GM18907 (cell line): ENCODE results near the gene TIAM1.

Experiments used
- ATAC-seq: cut with Tn5 transposase; IDR thresholded peaks from one replicate; pipeline ENCODE4 v1.9.1; 2021; ENCODE audit warnings: mild to moderate bottlenecking, moderate library complexity; ENCODE audit not compliant: unreplicated experiment

TIAM1 gene

GRCh38 chr21:31354122-31354521, 10.1 kb upstream of the TIAM1 start:
- ATAC-seq, result no peak

DNA sequence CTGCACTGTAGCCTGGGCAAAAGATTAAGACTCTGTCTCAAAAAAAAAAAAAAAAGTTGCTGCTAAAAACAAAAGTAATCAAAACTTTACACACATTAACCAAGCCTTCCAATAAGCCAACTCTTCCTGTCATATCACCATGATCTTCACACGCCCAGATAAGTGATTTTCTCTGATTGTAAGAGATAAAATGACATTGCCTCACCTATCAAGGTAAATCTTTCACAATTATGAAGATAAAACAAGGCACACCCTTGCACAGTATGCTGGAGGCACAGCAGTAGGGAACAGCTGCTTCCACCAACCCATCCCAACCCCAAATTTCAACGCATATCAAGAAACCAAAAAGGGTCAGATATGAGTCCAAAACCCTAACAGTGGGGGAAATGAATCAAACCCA, 8.8 kb upstream of the TIAM1 start:
- ATAC-seq, result no peak

DNA sequence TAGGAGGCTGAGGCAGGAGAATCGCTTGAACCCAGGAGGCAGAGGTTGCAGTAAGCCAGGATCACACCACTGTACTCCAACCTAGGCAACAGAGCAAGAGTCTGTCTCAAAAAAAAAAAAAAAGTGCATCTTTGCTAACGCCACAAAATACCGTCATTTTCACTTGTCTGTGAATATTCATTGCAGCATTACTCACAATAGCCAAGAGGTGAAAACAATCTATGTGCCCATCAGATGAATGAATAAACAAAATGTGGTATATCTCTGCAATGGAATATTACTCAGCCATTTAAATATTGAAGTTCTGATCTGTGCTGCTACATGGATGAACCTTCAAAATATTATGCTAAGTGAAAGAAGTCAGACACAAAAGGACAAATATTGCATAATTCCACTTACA, 7.9 kb upstream of the TIAM1 start:
- no peak for ATAC-seq

DNA sequence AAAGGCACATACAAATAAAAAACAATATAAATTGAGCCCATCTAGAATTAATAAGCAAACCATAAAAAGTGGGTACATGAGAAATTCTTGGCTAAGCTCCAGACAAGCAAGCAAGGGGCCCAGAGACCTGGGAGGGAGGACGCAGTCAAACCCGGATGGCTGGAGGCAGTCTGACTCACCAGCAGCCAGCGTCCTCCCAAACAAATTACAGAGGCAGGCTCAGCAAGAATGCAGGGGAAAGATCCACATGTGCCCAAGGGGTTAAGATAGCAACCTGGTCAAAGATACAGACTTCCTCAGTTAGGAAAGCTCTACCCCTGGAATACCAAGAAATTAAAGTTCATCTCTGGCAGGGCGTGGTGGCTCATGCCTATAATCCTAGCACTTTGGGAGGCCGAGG, 7.4 kb upstream of the TIAM1 start:
- ATAC-seq, result no peak

GRCh38 chr21:31349208-31349607, 5.1 kb upstream of the TIAM1 start:
- ATAC-seq, result no peak

DNA sequence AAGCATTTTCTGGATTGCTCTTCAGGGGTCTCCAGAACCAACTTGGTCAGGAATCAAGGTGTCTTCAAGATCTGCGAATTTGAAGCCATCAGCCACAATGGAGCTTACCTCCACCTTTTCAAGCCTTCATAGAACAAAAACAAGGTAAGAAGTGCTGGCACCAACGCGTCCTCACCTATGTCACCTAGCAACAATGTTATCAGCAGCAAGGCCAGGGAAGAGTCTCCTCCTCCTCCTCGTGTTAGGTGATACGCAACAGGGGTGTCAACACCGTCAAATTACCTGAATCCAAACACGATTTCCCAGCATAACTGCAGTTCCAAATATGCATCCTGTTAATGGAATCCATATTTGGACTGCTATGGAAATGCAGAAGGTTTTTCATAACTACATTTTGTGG, 4.1 kb upstream of the TIAM1 start:
- ATAC-seq, result no peak

- ATAC-seq, result no peak
These were observed 3.5 kb upstream of the TIAM1 start for GRCh38 chr21:31347435-31348032.

DNA sequence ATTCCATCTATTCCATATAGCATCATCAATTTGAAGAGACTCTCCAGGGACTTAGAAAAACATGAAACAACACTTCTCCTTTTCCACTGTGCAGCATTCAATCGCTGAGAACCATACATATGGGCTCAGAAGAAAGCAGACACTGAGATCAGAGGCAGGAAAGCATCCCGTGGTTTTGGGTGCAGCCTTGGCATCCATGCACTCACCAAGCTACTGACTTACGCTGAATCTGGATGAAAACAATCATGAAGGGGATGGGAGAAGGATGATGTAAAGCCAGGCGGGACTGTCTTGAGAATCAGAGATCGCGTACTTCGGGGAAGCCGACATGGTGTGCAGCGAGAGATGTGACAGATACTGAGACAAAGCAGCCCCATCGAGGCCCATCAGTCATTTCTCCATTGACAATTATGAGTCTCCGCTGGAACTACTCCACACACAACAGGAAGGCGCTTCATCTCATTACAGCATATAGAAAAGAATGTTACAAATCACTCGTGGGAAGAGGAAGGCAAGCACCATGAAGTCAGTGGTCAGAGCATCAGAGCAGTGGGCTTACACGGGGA, 2.3 kb upstream of the TIAM1 start:
- no peak for ATAC-seq

GRCh38 chr21:31345136-31345535, 1.1 kb upstream of the TIAM1 start:
- no peak for ATAC-seq

DNA sequence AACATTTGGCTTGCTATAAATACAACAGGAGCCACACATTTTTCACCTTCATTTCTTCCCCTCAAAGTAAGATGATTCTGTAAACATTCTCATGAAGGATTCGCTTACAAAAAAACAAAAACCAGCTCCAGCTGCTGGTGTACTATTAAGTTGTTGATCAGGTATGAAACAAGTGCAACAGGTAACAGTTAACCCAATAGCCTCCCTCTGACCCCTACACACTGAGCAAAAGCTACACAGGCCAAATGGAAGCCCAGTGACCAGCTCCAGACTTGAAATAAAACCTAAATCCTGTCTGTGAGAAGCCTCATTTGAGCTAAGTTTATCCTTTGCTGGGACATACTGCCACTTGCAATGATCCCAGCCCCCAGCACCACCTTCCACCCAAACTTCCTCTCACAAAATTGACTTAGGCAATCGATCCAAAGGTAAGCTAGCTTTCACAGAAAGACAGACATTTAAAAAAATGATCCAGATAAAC, 991 bp downstream of the TIAM1 start:
- ATAC-seq, result no peak

DNA sequence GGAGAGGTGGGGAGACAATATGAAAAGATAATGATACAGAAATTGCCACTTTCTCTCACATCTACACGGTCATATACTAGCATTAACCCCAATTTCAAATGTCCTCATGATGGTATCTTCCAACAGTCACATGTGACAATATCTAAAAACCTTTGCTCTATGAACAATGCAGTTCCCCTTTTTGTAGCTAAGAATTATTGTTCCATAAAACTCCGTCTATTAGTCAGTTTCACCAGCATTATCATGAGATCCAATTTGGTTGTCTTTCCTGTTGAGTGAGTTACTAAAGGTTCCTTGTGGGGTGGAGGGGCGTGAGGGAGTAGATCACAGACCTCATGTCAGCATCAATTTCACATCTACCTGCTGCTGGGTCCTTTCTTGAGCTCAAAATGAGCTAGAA, 1.7 kb downstream of the TIAM1 start:
- no peak for ATAC-seq

DNA sequence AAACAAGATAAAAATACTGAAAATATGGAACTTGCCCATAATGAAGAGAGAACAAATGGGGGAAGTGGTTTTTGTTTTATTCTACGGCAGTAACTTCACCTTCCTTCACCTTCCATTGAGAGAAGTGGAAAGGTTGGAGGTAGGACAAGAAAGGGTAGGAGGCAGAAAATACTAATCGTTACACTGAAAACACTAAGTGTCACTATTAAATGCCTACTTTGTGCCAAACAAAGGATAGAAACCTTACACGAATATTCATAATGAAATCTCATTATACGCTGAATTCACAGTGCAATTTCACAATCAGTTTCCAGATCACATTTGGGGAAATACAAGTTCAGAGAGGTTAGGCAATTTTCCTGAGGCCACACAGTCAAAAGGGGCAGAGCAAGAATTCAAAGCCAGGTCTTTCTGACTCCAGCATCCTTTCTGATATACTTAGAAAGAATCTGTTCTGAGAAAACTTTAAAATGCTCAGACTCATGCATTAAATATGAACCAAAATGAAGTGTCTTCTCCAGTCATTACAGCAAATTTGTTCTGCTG, 3.0 kb downstream of the TIAM1 start:
- ATAC-seq, result no peak

DNA sequence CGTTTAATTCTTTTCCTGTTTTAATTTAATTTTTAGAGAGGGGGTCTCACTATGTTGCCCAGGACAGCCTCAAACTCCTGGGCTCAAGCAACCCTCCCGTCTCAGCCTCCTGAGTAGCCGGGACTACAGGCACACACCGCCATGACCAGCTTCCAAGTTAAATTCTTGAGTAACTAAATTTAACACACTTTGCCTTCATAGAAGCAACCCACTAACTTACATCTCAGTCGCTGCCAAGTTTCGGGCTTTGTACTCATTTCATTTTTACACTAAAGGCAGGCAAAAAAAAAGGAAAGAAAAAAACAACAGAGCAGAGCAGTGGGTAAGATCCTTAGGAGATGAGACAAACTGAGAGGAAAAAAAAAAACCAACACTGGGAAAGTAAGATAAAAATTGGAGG, 3.5 kb downstream of the TIAM1 start:
- no peak for ATAC-seq

- no peak for ATAC-seq
These were observed 4.3 kb downstream of the TIAM1 start for GRCh38 chr21:31339721-31340120.

GRCh38 chr21:31338908-31339368, 5.1 kb downstream of the TIAM1 start:
- no peak for ATAC-seq

GRCh38 chr21:31337996-31338907, 5.8 kb downstream of the TIAM1 start:
- ATAC-seq, result no peak

DNA sequence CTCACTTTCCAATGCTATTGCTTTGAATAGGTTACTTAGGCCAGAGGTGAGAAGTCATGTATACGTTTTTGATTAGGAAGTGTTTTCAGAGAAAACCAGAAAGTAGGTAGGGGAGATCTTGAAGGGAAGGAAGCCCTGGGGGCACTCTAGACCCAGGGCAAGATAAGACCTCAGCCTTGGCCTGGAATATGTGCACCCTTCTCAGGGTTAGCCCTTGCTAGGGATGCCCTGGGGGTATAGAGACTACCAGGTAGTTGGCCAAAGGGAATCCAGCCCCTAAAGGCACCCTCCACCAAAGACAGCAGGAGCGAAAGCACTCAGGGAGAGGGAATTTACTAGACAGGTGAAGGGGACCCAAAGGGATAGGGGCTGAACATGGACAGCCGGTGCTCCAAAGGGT, 7.0 kb downstream of the TIAM1 start:
- ATAC-seq, result no peak

DNA sequence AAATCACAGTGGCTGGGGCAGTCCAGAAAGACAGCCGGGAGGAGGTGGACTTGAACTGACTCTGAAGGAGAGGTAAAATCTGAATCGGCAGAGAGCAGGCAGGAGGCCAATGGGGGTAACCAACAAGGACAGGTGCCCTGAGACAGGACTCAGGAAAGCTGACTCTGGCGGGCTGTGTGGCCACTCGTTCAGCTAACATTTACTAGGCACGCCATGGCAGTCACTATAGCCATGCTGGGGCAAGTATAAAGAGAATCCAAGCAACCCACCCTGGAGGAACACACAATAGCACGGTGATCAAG, 7.4 kb downstream of the TIAM1 start:
- no peak for ATAC-seq

- ATAC-seq, result no peak
These were observed 7.9 kb downstream of the TIAM1 start for GRCh38 chr21:31335957-31336738.

DNA sequence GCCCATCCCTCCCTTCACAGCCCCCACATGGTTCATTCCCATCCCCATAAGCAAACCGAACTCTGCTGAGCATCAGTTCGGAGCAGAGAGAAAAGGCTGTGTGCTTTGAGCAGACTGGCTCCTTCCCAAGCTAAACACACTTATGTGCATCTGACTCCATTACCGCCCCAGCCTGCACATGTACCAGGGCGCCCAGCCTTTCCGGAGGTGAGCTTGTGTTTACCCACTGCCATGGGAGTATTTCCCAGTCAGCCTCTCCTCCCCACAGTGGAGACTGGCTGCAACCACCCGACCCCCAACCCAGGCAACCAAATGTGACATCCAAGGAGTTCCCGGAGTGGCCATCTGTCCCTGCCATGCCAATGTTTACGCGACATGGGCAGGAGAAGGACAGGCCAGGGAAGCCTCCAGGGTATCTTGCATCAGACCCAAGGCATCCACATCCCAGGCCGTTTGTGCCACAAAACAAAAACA, 9.4 kb downstream of the TIAM1 start:
- ATAC-seq, result no peak

DNA sequence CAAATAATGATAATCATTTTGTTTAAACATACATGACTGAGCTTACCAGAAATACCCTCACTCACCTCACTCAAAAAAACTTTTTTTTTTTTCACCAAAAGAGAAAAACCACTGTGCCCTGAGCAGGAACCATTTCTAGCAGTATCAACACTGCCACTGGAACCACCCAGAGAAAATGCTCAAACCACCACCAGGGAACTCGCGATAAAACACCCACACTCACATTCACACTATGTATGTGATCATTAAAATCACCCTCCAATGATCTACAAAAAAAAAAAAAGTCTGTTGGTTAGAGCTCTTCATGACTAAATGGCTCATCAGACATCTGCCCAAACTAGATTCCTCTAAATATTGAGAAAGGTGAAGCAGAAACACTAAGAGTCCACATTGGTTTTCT, 11.5 kb downstream of the TIAM1 start:
- ATAC-seq, result no peak
